HG03095 (cell line): ENCODE results near the gene PI4KA.

ENCODE experiments used
- ATAC-seq: cut with Tn5 transposase; IDR thresholded peaks from one replicate; pipeline ENCODE4 v1.9.1; 2021; ENCODE audit warnings: moderate library complexity; ENCODE audit not compliant: unreplicated experiment

The PI4KA gene

DNA sequence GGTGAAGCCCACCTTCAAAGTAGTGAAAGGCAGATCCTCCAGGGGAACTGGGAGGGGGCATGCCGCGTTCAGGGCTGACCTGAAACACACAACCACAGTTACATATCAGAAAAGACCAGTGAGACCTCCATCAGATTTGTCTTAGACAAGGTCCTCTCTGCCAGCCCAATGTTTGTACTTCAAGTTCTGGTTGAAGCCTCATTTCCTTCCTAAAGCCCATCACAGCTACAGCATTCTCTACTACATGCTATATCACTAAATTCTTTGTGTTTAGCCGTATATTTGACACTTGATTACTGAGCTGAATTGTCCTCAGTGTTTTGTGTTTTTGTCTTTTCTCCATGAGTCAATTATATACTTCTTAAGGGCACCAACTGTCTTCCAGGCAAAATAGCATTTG, 40.1 kb downstream of the PI4KA start:
- no peak for ATAC-seq

DNA sequence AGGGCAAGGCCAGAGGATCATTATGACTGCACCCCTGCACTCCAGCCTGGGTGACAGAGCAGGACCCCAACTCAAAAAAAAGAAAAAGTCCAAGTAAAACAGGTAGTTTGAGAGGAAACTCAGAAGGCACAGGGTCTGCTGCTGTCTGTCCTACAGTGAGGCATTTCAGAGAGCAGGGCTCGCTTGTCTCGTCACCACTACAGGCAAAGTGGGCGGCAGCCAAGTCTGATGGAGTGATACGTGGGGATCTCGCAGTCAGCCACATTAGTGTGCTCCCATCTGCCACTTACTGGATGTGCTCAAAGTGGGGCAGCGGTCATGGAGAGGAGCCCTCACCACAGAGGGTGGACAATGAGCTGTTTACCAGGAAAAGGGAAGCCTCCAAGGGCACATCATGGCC, 42.1 kb downstream of the PI4KA start:
- ATAC-seq = no peak

DNA sequence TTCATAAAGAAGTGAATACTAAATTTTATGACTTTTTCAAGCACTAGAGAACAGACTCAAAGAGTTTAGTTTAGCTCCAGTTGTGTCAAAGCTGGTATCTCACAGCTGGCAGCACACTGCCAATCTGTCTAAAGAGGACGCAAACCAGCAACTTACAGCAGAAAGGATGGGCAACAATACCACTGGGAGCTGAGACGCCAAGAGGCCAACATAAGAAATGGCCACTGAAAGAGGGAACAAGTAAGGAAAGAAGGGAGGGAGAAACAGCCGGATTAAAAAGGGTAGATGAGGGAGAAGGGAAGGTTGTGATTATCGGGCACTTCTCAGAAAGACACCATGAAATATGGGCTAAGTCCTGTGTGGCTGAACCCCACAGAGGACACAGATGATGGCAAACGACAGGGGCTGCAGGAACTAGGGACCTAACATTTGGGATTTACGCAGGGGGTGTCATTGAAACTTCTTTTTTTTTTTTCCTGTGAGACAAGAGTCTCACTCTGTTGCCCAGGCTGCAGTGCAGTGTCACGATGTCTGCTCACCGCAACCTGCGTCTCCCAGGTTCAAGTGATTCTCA, 43.0 kb downstream of the PI4KA start:
- ATAC-seq = no peak

DNA sequence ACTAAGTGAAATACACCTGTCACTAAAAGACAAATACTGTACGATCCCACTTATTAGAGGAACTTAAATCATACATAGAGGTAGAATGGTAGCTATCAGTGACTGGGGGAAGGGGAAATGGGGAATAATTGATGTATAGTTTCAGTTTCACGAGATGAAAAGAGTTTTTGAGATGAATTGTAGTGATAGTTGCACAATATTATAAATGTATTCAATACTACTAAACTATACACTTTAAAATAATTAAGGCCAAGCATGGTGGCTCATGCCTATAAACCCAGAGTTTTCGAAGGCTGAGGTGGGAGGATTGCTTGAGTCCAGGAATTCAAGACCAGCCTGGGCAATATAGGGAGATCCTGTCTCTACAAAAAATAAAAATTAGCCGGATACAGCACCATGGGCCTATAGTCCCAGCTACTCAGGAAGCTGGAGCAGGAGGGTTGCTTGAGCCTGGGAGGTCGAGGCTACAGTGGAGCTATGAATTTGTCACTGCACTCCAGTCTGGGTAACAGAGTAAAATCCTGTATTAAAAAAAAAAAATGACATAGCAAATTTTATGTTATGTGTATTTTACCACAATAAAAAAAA, 44.3 kb downstream of the PI4KA start:
- no peak for ATAC-seq

DNA sequence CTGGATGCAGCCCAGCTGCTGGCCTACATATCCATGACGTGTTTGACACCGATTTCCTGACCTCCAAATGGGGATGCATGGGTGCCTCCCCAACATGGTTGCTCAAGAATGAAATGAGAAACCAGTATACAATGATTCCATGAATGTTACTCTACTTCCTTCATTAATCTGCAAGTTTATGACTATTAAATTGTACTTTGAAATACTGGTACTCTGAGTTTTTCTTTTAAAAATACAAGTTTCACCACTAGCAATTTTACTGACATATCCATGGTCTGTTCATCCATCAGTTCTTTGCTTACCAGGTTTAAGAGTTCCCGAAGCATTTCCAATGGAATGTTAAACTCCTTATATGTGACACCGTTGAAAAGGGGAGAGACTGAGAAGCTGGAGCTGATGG, 45.6 kb downstream of the PI4KA start:
- ATAC-seq = no peak

DNA sequence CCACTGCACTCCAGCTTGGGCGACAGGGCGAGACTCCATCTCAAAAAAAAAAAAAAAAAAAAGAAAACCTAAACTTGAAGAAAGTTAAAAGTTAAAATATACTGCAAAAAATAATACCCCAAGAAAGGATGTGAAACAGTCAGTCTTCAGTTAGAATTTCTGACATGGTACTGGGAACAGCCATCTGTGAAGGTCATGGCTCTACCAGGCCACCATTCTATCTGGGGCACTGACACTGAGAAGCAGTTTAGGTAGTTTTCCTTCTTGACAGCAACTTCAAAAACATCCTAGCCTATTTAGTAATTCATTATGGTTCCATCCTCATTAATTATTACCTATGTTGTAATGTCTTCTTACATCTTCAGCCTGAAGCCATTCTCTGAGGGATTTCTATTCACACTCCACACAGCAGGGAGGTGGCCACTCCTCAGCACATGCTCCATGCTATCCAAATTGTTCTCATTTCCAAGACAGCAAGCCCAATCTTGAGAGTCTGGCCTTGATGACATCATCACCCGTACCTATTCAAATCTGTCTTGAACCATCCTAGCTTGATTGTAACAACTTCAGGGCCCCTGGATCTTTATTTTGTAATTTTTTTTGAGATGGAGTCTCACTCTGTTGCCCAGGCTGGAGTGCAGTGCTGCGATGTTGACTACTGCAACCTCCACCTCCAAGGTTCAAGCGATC, 46.5 kb downstream of the PI4KA start:
- no peak for ATAC-seq

DNA sequence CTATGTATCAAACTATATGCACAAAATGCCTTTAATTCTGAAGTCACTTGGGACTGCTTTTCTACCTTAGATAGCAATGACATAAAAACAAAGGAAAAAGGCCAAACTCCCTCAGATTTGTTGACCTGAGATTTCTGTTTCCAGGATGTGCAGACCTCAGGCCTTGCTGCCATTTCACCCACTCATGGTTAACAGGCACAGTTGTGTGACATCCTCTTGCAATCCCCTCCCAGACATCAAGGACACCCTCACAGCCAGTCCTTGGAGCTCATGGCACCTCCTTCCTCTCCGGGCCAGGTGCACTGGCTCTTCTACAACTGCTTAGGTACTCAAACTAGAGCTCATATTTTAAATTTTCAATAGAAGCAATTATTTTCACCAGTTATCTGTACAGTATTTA, 47.4 kb downstream of the PI4KA start:
- no peak for ATAC-seq

DNA sequence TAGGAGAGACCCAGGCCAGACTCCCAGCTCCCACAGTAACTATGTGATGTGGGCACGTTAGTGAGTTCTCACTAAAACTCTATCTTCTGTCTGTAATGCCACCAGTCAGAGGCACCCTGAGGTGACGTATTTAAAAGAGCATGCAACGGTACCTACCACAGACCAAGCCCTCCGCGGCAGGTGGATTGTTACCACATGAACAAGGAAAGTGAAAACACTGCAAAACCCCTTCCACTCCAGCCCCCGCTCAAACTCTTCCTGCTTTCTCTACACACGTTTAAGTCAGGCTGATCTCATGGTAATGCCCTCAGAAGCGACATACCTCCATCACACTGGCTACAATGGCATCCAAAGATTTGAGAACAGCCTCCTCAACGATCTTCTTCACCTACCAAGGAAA, 48.0 kb downstream of the PI4KA start:
- ATAC-seq = no peak

DNA sequence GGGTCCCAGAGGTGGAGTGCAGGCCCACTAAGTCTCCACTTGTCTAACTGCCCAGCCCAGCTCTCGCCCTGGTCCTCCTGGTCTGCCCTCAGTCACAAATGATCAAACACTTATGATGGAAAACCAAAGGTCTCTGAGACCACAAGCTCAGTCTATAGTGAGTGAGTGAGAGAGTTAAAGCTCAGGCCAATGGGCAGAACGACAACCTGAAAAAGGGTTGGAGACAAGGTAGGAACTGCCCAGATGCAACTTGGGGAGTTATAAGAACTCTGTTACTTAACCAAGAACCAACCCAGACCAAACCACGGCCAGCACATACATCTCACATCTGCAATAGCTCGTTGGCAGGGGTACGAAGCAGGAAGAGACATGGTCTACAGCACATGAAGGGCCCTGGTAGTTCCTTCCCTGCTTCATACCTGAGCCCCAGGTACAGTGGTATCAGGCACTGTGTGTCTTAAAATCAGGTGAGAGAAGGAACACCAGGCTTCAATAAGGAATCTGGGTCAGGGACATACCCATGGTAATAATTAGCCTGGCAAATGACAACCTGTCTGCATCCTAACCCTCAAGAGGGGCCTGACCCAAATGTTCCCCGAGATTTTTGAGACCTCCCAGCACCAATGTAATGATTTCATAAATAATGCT, 48.9 kb downstream of the PI4KA start:
- ATAC-seq = no peak

DNA sequence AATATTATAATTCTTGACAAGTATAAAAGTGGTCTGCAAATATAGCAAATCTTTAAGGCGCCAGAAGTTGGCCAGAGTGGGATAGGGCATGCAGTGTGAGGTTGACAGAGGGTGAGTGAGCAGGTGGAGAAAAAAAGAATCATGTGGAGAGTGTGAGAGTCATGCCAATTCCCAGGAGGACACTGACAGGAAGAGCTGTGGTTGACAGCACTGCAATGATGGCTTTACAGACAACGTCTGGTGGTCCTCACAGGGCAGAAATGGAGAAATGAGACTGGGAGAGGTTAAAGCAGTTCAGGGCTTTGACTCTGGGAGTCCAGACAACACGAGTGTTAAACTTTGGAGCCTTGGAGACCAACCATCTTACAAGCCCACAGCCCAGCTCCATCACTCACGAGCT, 49.8 kb downstream of the PI4KA start:
- ATAC-seq = no peak

DNA sequence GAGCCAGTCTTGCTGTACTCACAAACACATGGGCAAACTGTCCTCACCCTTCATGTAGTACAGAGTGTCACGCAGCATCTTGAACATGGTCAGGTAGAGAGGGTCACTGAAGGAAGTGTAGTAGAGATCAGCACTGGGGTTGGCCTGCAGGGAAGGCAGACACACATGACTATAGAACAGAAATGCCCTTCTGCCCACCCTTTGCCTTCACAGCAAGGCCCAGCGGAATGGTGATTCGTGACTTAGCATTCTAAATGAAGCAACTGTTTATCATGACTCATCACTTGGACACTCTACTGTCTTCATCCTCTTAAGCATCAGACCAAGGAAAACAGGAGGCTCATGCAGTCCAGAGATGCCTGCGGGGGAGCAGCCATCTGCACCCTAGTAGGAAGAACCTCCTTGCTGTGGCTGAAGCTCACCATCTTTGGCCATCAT, 51.3 kb downstream of the PI4KA start:
- no peak for ATAC-seq

DNA sequence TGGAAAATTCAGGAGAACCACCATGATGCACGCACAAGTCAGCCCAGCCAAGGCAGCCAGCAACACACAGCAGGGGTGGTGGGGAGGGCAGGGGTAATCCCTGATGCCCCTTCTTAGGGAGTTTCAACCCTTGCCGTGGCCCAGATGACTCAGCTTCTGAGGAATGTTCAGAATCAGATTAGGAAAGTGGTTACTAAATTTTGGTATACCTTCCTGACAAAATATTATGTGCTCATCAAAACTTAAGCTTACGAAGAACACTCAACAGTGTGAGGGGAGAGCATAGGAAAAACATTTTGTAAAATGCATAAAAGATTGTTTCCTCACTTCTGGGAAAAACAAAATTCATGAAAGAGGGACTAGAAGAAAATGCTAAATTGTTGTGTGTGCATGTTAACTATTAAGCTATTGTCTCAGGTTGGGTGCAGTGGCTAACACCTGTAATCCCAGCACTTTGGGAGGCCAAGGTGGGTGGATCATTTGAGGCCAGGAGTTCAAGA, 52.6 kb downstream of the PI4KA start:
- no peak for ATAC-seq

DNA sequence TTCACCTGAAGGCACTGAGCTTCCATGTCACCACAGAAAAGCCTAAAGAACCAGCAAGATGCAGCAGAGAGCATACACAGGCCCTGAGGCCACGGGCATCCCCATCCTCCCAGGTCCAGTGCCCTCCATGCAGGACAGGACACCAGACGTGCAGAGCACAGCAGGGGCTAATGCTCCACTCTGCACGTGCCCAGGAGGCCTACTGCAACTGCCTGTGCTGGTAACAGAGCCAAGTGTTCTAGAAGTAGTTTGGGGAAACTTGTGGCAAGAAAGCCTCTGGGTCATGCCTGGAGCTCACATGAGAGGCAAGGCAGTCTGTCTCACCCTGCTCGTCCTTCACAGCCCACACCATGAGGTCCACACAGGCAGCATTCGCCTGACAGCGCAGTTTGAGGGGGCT, 54.0 kb downstream of the PI4KA start:
- ATAC-seq = no peak

DNA sequence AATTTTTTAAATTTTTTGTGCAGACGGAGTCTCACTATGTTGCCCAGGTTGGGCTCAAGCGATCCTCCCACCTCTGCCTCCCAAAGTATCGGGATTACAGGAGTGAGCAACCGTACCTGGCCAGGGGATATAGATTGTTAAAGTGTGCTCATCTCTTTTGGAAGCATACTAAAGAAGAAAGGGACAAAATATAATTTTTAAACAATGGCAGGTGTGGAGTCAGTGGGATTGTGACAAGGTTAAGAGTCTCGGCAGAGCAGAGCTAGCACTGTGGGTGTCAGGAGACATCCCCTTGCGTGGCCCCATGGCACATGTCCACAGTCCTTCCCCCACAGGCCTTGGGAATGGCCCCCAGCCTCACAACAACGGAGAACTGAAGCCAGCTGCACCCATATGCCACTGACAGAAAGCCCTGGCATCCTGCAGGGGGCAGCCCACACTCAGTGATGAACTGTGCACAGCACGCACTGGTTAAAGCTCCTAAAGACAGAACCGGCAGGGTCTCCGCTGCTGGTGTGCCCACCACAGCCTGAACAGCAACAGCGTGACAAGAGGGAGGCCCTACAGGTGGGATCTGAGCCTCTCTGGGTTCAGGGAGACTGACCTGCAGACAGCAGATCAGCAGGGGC, 54.8 kb downstream of the PI4KA start:
- no peak for ATAC-seq

DNA sequence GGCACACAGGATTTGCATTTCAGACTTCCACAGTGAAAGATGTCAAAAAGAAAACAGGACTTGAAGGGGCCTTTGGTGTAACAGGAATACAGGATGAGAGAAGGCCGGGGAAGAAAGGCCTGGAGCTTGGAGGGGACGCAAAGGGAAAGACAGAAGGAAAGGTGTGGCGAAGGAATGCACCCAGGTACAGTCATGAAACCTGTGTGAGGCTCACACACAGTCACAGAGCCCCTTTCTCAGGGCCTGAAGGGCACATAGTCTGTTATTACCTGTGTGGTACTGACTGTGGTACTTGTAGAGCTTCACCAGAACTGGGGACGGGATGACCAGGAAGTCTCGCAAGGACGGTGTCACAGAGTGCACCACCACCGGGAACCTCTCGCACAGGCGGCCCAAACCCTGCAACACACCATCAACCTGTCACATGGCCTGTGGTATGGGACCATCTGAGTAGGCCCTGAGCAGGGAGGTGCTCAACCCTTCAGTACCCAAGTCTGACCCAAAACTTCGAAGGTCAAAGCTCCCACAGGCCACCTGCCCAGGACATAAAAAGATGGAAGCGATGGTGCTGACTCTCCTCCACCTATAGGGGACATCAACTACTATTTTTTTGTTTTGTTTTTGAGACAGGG, 55.6 kb downstream of the PI4KA start:
- ATAC-seq = no peak

DNA sequence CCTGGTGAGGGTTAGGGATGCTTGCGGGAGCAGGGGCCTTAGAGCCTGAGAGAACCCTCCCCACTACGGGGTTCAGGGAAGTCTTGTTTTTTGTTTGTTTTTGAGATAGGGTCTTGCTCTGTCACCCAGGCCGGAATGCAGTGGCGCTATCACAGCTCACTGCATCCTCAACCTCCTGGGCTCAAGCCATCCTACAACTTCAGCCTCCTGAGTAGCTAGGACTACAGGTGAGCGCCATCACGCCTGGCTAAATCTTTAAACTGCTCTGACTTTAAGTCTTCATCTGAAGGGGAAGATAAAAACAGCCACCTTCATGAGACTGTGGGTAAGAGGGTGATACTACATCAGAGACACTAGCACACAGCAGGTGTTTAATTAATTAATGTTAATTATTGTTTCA, 56.2 kb downstream of the PI4KA start:
- ATAC-seq = no peak

DNA sequence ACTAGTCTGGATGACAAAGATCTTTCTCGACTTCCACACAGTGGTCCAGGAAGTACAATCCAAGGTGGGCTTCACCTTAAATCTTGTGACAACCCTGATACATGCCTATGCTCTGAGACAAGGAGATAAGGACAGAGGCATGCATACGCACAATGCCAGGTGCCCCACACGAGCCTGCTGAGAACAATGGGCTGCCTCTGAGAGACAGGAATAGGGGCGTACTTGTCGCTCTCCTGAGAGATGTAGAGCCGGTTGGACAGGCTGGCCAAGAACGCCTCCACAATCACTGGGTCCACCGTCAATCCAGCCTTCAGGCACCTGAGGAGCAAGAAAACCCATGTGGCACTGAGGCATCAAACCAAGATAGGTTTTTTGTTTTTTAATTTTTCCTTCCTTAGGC, 59.2 kb downstream of the PI4KA start:
- no peak for ATAC-seq

DNA sequence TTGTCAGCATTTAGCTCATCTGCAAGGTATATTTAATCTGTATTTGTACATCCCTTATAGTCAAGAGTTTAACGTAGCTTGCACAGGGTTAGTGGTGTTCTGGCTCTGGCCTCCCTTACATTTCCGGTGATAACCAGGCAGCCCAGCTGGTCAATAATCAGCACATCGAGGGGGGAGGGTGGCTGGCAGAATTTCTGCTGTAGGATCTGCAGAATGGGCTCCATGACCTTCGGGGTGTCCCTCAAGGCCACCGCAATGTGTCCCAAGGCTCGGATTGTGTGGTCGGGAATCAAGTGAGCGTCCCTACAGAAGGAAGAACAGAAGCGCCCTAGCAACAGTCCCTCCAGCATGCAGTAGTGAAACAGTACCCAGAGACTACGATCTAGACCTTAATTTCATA, 59.6 kb downstream of the PI4KA start:
- ATAC-seq = no peak

DNA sequence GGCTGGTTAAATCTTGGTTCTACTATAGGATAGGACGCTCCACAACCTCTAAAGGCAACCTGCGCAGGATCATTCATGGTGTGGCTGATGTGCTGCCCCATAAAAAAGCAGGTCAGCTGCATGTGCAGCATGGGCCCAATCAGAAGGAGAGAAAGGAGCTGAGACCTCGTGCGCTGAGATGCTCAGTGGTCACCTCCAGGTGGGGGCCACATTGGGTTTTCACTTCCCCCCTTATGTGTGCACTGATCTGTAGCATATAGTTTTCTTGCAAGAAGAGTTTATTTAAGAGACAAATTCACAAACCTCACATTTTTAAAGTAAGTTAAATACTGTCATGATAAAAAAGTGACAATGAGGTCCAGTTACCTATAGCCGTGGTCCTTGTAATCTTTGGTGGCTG, 60.4 kb downstream of the PI4KA start:
- no peak for ATAC-seq

DNA sequence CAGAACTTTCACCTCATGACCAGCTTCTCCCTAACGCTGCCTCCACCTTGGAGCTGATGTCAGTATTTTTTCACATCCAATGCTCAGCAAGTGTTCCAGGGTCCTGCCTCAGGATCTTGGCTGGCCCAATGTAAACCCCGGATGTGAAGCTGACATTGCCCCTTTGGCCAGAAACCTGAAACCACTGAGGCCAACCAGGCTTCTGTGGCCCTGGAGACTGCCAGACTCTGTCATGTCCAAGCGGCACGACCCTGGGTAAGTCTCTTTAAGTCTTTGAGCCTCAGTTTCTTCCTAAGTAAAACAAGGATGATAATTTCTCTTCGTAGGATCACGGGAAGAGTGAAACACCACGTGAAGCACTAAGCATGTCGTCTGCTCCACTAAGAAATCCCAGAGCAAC, 61.9 kb downstream of the PI4KA start:
- ATAC-seq = no peak
